Chondrocyte (in vitro differentiated cells): Measurements from ENCODE around the gene MTOR. TPM values are rescaled to one million over a fixed set of nuclear protein-coding genes. Genes with fewer than 3 reads are reported as not detected.

Source experiments
- DNase-seq: peaks from one replicate; pipeline ENCODE4 v3.0.0; 2021; ENCODE audit warnings: mixed read lengths, low spot score
- H3K27ac Mint-ChIP-seq: one replicate; pipeline ENCODE4 v1.8.0; 2021; ENCODE audit warnings: mild to moderate bottlenecking, moderate library complexity, mixed read lengths; ENCODE audit not compliant: unreplicated experiment
- H3K27me3 Mint-ChIP-seq: 2 replicates; pipeline ENCODE4 v1.8.0; 2021; ENCODE audit warnings: low read depth, mixed read lengths
- H3K36me3 Mint-ChIP-seq: 2 replicates; pipeline ENCODE4 v1.8.0; 2021; ENCODE audit warnings: low read depth, mixed read lengths
- H3K4me1 Mint-ChIP-seq: 2 replicates; pipeline ENCODE4 v1.8.0; 2021; ENCODE audit warnings: low read depth, mild to moderate bottlenecking, mixed read lengths
- H3K4me3 Mint-ChIP-seq: one replicate; pipeline ENCODE4 v1.8.0; 2021; ENCODE audit warnings: mild to moderate bottlenecking, moderate library complexity, mixed read lengths; ENCODE audit not compliant: unreplicated experiment
- H3K9me3 Mint-ChIP-seq: 2 replicates; pipeline ENCODE4 v1.8.0; 2021; ENCODE audit warnings: low read depth, mixed read lengths
- CTCF ChIP-seq: fragments of 200-600 bp; sonication (generic); IDR thresholded peaks from 2 replicates; pipeline ENCODE4 v1.5.0; 2021; ENCODE audit warnings: antibody characterized with exemption, mild to moderate bottlenecking, moderate library complexity
- total RNA-seq: library from RNA; stranded (reverse); gene quantifications from 3 replicates; pipeline ENCODE4 v1.2.1, GENCODE V29; 2021

MTOR gene
- total RNA-seq, 1 donor from 2014 or later: 36.9 TPM

- peak overlapping the region; percentile 97 for H3K27ac Mint-ChIP-seq
- H3K36me3 Mint-ChIP-seq: peaks cover 16% of the 10 kb centered on the region
- no peak for TF ChIP-seq CTCF
- peak overlapping the region; percentile 24 for H3K4me3 Mint-ChIP-seq
- DNase-seq: no peak
- peaks cover 33% of the 10 kb centered on the region for H3K4me1 Mint-ChIP-seq
- no peaks in the 10 kb centered on the region for H3K9me3 Mint-ChIP-seq
- no peaks in the 10 kb centered on the region for H3K27me3 Mint-ChIP-seq
Measured at GRCh38 chr1:11157867-11158266, 104.5 kb downstream of the MTOR start.

GRCh38 chr1:11157394-11157793, 105.0 kb downstream of the MTOR start:
- Mint-ChIP-seq H3K36me3 (peaks cover 17% of the 10 kb centered on the region), H3K27ac (peak overlapping the region; percentile 97), H3K4me1 (peaks cover 38% of the 10 kb centered on the region), H3K4me3 (no peak overlapping the region), H3K27me3 (no peaks in the 10 kb centered on the region), H3K9me3 (no peaks in the 10 kb centered on the region)
- TF ChIP-seq CTCF: no peak
- DNase-seq: no peak

GRCh38 chr1:11156963-11157362, 105.4 kb downstream of the MTOR start:
- DNase-seq: no peak
- peaks cover 13% of the 10 kb centered on the region for H3K36me3 Mint-ChIP-seq
- peak overlapping the region; percentile 97 for H3K27ac Mint-ChIP-seq
- H3K27me3 Mint-ChIP-seq: no peaks in the 10 kb centered on the region
- no peaks in the 10 kb centered on the region for H3K9me3 Mint-ChIP-seq
- peaks cover 42% of the 10 kb centered on the region for H3K4me1 Mint-ChIP-seq
- no peak overlapping the region for H3K4me3 Mint-ChIP-seq
- no peak for TF ChIP-seq CTCF

- Mint-ChIP-seq H3K27me3 (no peaks in the 10 kb centered on the region), H3K4me1 (peaks cover 47% of the 10 kb centered on the region), H3K4me3 (no peak overlapping the region), H3K36me3 (peaks cover 11% of the 10 kb centered on the region), H3K9me3 (no peaks in the 10 kb centered on the region), H3K27ac (peak overlapping the region; percentile 68)
- no peak for TF ChIP-seq CTCF
- DNase-seq: no peak
Measured at GRCh38 chr1:11156441-11156840, 105.9 kb downstream of the MTOR start.

- no peak for TF ChIP-seq CTCF
- Mint-ChIP-seq H3K27ac (peak overlapping the region; percentile 65), H3K9me3 (no peaks in the 10 kb centered on the region), H3K27me3 (no peaks in the 10 kb centered on the region), H3K4me1 (peaks cover 40% of the 10 kb centered on the region), H3K4me3 (no peak overlapping the region), H3K36me3 (peaks cover 17% of the 10 kb centered on the region)
- no peak for DNase-seq
Measured at GRCh38 chr1:11153184-11153583, 109.2 kb downstream of the MTOR start.
